CD4-positive, alpha-beta T cell treated with Interleukin-6 at 100 ng/mL for 8 hours (primary cell): ENCODE data around the gene ABCA4.
"Not testable (repeated sequence)": the region's sequence is repeated elsewhere in the genome, so short reads cannot be mapped to it uniquely, and the experiment has no call there.

Source experiments
- DNase-seq: peaks from one replicate; pipeline ENCODE4 v3.0.0-alpha.2; 2020; ENCODE audit warnings: mixed read lengths, low spot score

The ABCA4 gene

GRCh38 chr1:93979040-93979717, 141.8 kb downstream of the ABCA4 start:
- no peak for DNase-seq

GRCh38 chr1:93977598-93977945, 143.4 kb downstream of the ABCA4 start:
- no peak for DNase-seq

- DNase-seq: no peak
Measured at GRCh38 chr1:93976711-93977597, 144.0 kb downstream of the ABCA4 start.

- no peak for DNase-seq
Measured at GRCh38 chr1:93976291-93976690, 144.7 kb downstream of the ABCA4 start.

- DNase-seq: no peak
Measured at GRCh38 chr1:93972341-93972740, 148.6 kb downstream of the ABCA4 start.

GRCh38 chr1:93969887-93970286, 151.1 kb downstream of the ABCA4 start:
- DNase-seq: no peak

GRCh38 chr1:93969371-93969770, 151.6 kb downstream of the ABCA4 start:
- no peak for DNase-seq

GRCh38 chr1:93967306-93967705, 153.6 kb downstream of the ABCA4 start:
- DNase-seq: no peak

GRCh38 chr1:93965888-93966287, 155.1 kb downstream of the ABCA4 start:
- no peak for DNase-seq

GRCh38 chr1:93965256-93965655, 155.7 kb downstream of the ABCA4 start:
- DNase-seq: no peak

GRCh38 chr1:93964777-93965200, 156.2 kb downstream of the ABCA4 start:
- DNase-seq: no peak

GRCh38 chr1:93964096-93964776, 156.7 kb downstream of the ABCA4 start:
- DNase-seq: no peak

GRCh38 chr1:93963585-93963984, 157.4 kb downstream of the ABCA4 start:
- no peak for DNase-seq

GRCh38 chr1:93961906-93962305, 159.0 kb downstream of the ABCA4 start:
- DNase-seq: no peak

GRCh38 chr1:93961443-93961842, 159.5 kb downstream of the ABCA4 start:
- DNase-seq: no peak

- no peak for DNase-seq
Measured at GRCh38 chr1:93960641-93961147, 160.3 kb downstream of the ABCA4 start.

GRCh38 chr1:93959413-93959812, 161.5 kb downstream of the ABCA4 start:
- no peak for DNase-seq

- no peak for DNase-seq
Measured at GRCh38 chr1:93958726-93959100, 162.2 kb downstream of the ABCA4 start.

GRCh38 chr1:93958032-93958725, 162.8 kb downstream of the ABCA4 start:
- no peak for DNase-seq

- no peak for DNase-seq
Measured at GRCh38 chr1:93955765-93956164, 165.2 kb downstream of the ABCA4 start.

- not testable (repeated sequence) for DNase-seq
Measured at GRCh38 chr1:93947002-93947686, 173.8 kb downstream of the ABCA4 start.
